ENCODE measurements around the gene URB1. TPM values are rescaled to one million over a fixed set of nuclear protein-coding genes. Genes with fewer than 3 reads are reported as not detected.

URB1 gene
- polyA plus RNA-seq, 2 of the 4 experiments (the other 2 are of a cell fraction), result 8.7 to 10.1 TPM

GRCh38 chr21:32302560-32302959 lies 90.3 kb downstream of the URB1 start:
- ATAC-seq (no peak), FAIRE-seq (no peak), DNase-seq (ENCODE audit: low read depth in 1 of 2, low spot score in 1 of 2) (no peak)
- POLR2A ChIA-PET, result no interaction called here
- CTCF ChIA-PET, result interaction anchor here (0.6 kb wide), 1 partner anchor 101 kb away, joined by 3 read pairs; no protein-coding TSS in a partner anchor
- 94% methylated on average over 6 of the region's 6 CpGs for WGBS (ENCODE audit: missing lambda C conversion rate)
- Histone ChIP-seq H3K9me3 (no peaks in the 10 kb centered on the region), H3K4me2 (no peak overlapping the region), H3K27ac (no peak overlapping the region), H3K4me3 (no peak overlapping the region), H3K4me1 (no peaks in the 10 kb centered on the region)
- TF ChIP-seq REST (IDR thresholded peaks at IDR 0.05), result no peak
- no peak for TF ChIP-seq CTCF (IDR thresholded peaks at IDR 0.05)
- TF ChIP-seq ZC3H11A (IDR thresholded peaks at IDR 0.05), result no peak
- TF ChIP-seq TFCP2L1 (CRISPR knock-in tag; IDR thresholded peaks at IDR 0.05), result no peak
- no peak for TF ChIP-seq HOXB13 (CRISPR knock-in tag; IDR thresholded peaks at IDR 0.05; ENCODE audit: low read depth)
- no peak for TF ChIP-seq PBX3 (IDR thresholded peaks at IDR 0.05)
- no peak for TF ChIP-seq GATA3 (IDR thresholded peaks at IDR 0.05; ENCODE audit: borderline replicate concordance)
- no peak for TF ChIP-seq BCL3 (IDR thresholded peaks at IDR 0.05)
- TF ChIP-seq MYC (IDR thresholded peaks at IDR 0.05; ENCODE audit: borderline replicate concordance, low read length), result no peak
- no peak for TF ChIP-seq CHD4 (IDR thresholded peaks at IDR 0.05; ENCODE audit: borderline replicate concordance)
- TF ChIP-seq MAFK (IDR thresholded peaks at IDR 0.05; ENCODE audit: partially characterized antibody), result no peak
- TF ChIP-seq MAX (IDR thresholded peaks at IDR 0.05), result no peak
- TF ChIP-seq EHMT2 (IDR thresholded peaks at IDR 0.05; ENCODE audit: low read depth), result no peak
- TF ChIP-seq NFE2L2 (conservative IDR thresholded peaks at IDR 0.05; ENCODE audit: low read length), result no peak
- no peak for TF ChIP-seq RCOR1 (IDR thresholded peaks at IDR 0.05; ENCODE audit: low read depth, low read length)
- no peak for TF ChIP-seq ZFP36 (IDR thresholded peaks at IDR 0.05; ENCODE audit: borderline replicate concordance, partially characterized antibody)
- no peak for TF ChIP-seq FOSL2 (IDR thresholded peaks at IDR 0.05)
- no peak for TF ChIP-seq FOSL2 (CRISPR knock-in tag; IDR thresholded peaks at IDR 0.05)
- no peak for TF ChIP-seq PHF8 (IDR thresholded peaks at IDR 0.05; ENCODE audit: borderline replicate concordance, low read depth)
- TF ChIP-seq USF2 (IDR thresholded peaks at IDR 0.05), result no peak

Measured in A549 (cell line).